Tibial artery (tissue), 4 donors: Measurements from ENCODE around the gene GAB2.

Experiments used
- DNase-seq, 2 donors: peaks; one replicate each; pipeline ENCODE4 v3.0.0-alpha.2; 2019
- H3K27ac ChIP-seq, 2 donors: fragments of 200-600 bp; sonication (generic) in 1 of 2; 1 replicate in 1 of 2; 2 replicates in 1 of 2; pipeline ENCODE4 v1.5.1; 2018 to 2019; ENCODE audit warnings: mild to moderate bottlenecking in 1 of 2
- H3K27me3 ChIP-seq, 2 donors: fragments of 200-600 bp; sonication (generic) in 1 of 2; one replicate each; pipeline versions ENCODE4 v1.5.1 to v1.6.0; 2016 to 2019
- H3K36me3 ChIP-seq, 3 donors: fragments of 200-600 bp; sonication (generic) in 2 of 3; one replicate each; pipeline ENCODE4 v1.5.1; 2016 to 2019; ENCODE audit warnings: mild to moderate bottlenecking in 2 of 3
- H3K4me1 ChIP-seq, 4 donors: fragments of 200-600 bp; sonication (generic) in 2 of 4; 1 replicate in 3 of 4; 2 replicates in 1 of 4; pipeline ENCODE4 v1.5.1; 2016 to 2019
- H3K4me3 ChIP-seq, 2 donors: fragments of 200-600 bp; sonication (generic) in 1 of 2; 1 replicate in 1 of 2; 2 replicates in 1 of 2; pipeline ENCODE4 v1.5.1; 2018 to 2019; ENCODE audit warnings: mild to moderate bottlenecking in 2 of 2
- H3K9me3 ChIP-seq, 3 donors: fragments of 200-600 bp; sonication (generic) in 1 of 3; one replicate each; pipeline ENCODE4 v1.5.1; 2016 to 2019
- intact Hi-C: fragments of 100-400 bp; cut with DNase I; formaldehyde crosslinking; loops from one replicate; pipeline ENCODE4 v1.15.0; 2023; ENCODE audit warnings: low total_unique reads
- TF ChIP-seq, protein P1 (sequence below), 2 experiments: fragments of 200-600 bp in 1 of 2; fragments of 450-650 bp in 1 of 2; IDR thresholded peaks; one replicate each; pipeline ENCODE4 v1.5.1; 2017 to 2019; ENCODE audit warnings: antibody characterized with exemption in 2 of 2, mild to moderate bottlenecking in 1 of 2, moderate library complexity in 1 of 2

GAB2 gene

DNA sequence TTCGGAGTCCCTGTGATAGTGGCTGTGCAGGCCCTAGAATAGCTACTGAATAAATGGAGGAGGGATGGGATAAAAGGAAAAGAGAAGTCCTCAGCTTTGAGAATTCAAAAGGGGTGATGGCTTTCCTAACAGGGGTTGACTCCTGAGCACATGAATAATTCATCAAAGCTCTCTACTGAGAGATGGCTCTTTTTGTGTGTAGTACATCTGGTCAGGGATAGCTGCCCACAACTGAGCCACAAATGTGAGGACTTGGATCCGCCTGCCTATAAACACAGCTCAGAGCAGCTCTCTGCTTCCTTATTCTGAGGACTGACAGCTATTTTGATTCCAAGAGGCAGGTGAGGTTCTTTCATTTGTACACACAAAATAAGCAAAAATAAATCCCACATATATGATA lies 146.6 kb downstream of the GAB2 start:
- no peaks in the 10 kb centered on the region for H3K27me3 ChIP-seq
- DNase-seq, result no peak
- TF ChIP-seq, protein P1, sequence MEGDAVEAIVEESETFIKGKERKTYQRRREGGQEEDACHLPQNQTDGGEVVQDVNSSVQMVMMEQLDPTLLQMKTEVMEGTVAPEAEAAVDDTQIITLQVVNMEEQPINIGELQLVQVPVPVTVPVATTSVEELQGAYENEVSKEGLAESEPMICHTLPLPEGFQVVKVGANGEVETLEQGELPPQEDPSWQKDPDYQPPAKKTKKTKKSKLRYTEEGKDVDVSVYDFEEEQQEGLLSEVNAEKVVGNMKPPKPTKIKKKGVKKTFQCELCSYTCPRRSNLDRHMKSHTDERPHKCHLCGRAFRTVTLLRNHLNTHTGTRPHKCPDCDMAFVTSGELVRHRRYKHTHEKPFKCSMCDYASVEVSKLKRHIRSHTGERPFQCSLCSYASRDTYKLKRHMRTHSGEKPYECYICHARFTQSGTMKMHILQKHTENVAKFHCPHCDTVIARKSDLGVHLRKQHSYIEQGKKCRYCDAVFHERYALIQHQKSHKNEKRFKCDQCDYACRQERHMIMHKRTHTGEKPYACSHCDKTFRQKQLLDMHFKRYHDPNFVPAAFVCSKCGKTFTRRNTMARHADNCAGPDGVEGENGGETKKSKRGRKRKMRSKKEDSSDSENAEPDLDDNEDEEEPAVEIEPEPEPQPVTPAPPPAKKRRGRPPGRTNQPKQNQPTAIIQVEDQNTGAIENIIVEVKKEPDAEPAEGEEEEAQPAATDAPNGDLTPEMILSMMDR (IDR thresholded peaks at IDR 0.05), result no peak
- intact Hi-C loops, result loop anchor here (10.0 kb wide), 1 partner anchor 54 kb away; no protein-coding TSS in a partner anchor
- peaks cover 13 to 21% (median 17%) of the 10 kb centered on the region in 3 donors for H3K36me3 ChIP-seq
- H3K27ac ChIP-seq, result no peak overlapping the region
- H3K9me3 ChIP-seq, result peaks cover 0 to 5% (median 3%) of the 10 kb centered on the region in 3 donors
- H3K4me3 ChIP-seq, result no peak overlapping the region
- H3K4me1 ChIP-seq, result peaks cover 0 to 39% (median 9%) of the 10 kb centered on the region in 4 donors

DNA sequence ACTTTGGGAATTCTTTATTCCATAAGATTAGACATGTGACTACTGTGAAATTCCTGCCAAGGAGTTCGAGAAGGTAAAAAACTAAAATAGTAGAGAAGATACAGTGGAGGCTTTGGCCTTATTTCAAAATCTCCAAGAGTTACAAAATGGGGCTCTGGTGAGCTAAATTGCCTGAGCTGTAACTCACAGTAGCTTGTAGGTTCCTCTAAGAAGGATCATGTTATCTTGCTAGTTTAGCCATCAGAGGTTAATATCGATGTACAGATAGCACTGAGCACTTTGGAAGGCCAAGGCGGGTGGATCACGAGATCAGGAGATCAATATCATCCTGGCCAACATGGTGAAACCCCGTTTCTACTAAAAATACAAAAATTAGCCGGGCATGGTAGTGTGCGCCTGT lies 147.8 kb downstream of the GAB2 start:
- Histone ChIP-seq H3K27me3 (no peaks in the 10 kb centered on the region), H3K4me1 (peaks cover 0 to 43% (median 9%) of the 10 kb centered on the region in 4 donors), H3K9me3 (peaks cover 0 to 5% (median 3%) of the 10 kb centered on the region in 3 donors), H3K4me3 (no peak overlapping the region), H3K27ac (peak overlapping the region; percentile 56 to 71), H3K36me3 (peaks cover 13 to 21% (median 17%) of the 10 kb centered on the region in 3 donors)
- TF ChIP-seq, protein P1 (IDR thresholded peaks at IDR 0.05), result no peak
- no peak for DNase-seq
- intact Hi-C loops, result loop anchor here (10.0 kb wide), 1 partner anchor 55 kb away; no protein-coding TSS in a partner anchor

DNA sequence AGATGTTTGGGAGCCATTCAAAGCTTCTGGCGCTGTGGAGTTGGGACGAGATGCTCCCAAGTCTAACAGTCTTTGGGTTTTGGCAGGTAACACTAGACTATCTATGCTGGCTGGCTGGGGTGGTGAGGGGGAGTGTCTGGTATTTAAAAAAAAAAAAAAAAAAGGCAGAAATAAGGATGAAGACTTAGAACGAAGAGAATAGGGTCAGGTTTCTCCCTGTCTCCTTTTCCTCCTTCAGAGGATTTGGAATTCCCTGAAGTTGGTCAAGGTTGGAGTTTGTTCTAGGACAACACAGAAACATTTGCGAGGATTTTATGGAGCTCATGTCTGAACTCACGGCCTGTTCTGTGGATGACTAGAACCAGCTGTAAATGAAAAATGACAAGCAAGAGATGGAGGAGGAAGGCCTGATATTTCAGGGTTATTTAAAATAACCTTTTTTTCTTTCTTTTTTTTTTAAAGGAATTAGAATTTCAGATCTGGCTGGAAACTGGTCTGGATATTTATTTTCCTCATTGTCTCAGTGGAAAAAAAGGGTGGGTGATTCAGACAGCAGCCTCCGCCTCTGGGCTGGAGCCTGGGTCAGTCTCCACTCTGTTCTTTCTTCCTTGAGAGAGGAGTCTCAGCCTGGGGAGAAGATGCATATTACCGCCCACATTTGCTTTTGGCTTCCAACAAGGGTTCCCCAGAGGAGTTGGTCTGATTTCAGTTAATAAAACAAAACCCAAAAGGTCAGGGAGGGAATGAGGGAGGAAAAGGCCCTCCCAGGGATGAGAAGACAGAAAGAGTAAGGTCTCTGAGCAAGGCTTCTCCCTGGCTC lies 148.8 kb downstream of the GAB2 start:
- no peak overlapping the region for H3K4me3 ChIP-seq
- peak in 1 of 2 donors; percentile 47 for DNase-seq
- H3K27ac ChIP-seq, result peak overlapping the region; percentile 56 to 71
- TF ChIP-seq, protein P1 (IDR thresholded peaks at IDR 0.05), result no peak
- H3K9me3 ChIP-seq, result peaks cover 0 to 5% (median 3%) of the 10 kb centered on the region in 3 donors
- H3K36me3 ChIP-seq, result peaks cover 13 to 16% (median 13%) of the 10 kb centered on the region in 3 donors
- intact Hi-C loops, result no loop called here
- H3K27me3 ChIP-seq, result no peaks in the 10 kb centered on the region
- peaks cover 0 to 43% (median 9%) of the 10 kb centered on the region in 4 donors for H3K4me1 ChIP-seq

DNA sequence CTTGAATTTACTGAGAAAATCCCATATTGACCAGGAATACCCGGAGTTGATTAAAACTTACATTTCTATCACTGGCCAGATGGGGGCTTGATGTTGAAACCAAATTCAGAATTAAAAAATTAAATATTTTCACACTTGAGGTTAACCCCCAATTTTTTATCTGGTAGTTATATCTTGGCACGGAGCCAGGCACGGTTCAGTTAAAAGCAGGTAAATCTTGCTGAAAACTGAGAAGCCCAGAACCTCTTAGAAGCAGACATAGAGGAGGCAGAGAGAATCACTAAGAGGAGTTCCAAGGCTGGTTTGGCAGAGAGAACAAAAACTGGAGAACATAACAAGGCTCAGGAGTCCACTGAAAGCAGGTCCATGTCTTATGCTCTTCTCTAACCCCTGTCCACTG lies 151.2 kb downstream of the GAB2 start:
- intact Hi-C loops, result no loop called here
- H3K36me3 ChIP-seq, result no peaks in the 10 kb centered on the region
- no peak overlapping the region for H3K4me3 ChIP-seq
- DNase-seq, result no peak
- TF ChIP-seq, protein P1 (IDR thresholded peaks at IDR 0.05), result no peak
- H3K27ac ChIP-seq, result peak overlapping the region in 1 of 2 donors; percentile 27
- H3K9me3 ChIP-seq, result no peaks in the 10 kb centered on the region
- H3K4me1 ChIP-seq, result peaks cover 0 to 50% (median 9%) of the 10 kb centered on the region in 4 donors
- H3K27me3 ChIP-seq, result no peaks in the 10 kb centered on the region

DNA sequence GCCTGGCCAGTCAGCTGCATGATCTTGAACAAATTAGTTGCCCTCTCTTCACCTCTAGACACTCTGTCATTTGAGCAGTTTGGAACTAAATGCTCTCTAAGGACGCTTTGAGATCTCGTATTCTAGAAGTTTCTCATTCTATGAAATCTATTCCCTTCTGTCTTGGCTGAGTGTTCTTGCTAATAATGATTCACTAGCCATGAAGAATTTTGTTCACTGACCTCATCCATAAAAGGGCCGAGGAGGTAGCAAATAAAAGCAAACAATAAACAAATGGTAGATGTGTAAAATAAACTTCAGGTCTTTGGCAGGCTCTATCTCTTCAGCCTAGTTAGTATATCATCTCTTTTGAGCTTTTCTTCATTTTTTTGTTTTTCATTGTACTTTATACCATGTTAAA lies 152.3 kb downstream of the GAB2 start:
- H3K9me3 ChIP-seq, result no peaks in the 10 kb centered on the region
- DNase-seq, result no peak
- no peaks in the 10 kb centered on the region for H3K27me3 ChIP-seq
- no peaks in the 10 kb centered on the region for H3K36me3 ChIP-seq
- H3K27ac ChIP-seq, result peak overlapping the region in 1 of 2 donors; percentile 6
- H3K4me1 ChIP-seq, result peaks cover 0 to 50% (median 9%) of the 10 kb centered on the region in 4 donors
- H3K4me3 ChIP-seq, result no peak overlapping the region
- intact Hi-C loops, result no loop called here
- TF ChIP-seq, protein P1 (IDR thresholded peaks at IDR 0.05), result no peak
